Measurements from ENCODE around the gene ATP8B4. TPM values are rescaled to one million over a fixed set of nuclear protein-coding genes. Genes with fewer than 3 reads are reported as not detected.

The ATP8B4 gene
- total and polyA plus RNA-seq, 7 donors = 1.2 to 11.1 (median 4.9) TPM

DNA sequence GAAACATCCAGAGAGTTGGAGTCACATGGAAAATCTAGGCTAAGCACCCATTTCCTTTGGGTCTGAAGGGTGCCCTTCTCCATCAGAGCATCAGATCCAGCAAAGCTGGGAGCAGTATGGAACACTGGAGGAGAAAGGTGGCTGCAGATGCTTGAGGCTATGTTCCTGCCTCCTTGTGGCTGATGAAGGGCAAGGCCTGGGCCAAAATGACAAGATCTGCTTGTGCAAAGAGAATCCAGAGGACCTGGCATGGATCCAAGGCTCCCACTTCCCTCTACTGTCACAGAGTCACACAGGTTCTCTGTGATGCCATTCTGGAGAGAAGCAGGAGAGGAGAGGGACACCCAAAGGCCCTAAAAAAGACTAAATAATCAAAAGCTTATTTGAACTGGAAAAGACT lies 9.2 kb upstream of the ATP8B4 start:
- intact Hi-C loops (cut with DNase I) = no loop called here

DNA sequence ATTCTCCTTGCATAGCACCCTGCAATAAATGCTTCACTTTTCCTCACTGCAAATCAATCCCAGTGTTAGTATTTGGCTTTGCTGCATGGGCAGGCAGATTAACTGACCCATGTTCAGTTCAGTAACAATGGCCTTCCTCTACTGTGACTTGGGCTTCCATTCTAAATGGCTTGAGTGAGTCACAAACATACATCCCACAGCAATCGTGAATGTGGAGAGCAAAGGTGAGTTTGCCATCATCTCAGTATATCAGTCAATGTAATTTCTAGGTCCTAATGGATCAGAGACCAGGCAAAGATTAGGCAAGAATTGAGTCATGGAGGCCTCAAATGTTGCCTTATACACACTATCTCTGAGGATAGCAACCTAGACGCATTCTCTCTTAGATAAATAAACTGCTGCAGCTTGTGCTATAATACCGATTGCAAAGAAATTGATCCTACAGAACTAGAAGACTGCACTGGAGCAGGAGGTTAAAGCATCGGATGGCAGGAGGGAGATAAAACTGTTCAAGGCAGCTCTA lies 8.3 kb upstream of the ATP8B4 start:
- Histone ChIP-seq H3K4me3 (no peak overlapping the region), H3K4me1 (no peaks in the 10 kb centered on the region), H3K9me3 (peaks cover 0 to 7% (median 0%) of the 10 kb centered on the region in 4 donors), H3K27ac (no peak overlapping the region), H3K27me3 (no peaks in the 10 kb centered on the region), H3K36me3 (no peaks in the 10 kb centered on the region)
- intact Hi-C loops (cut with DNase I) = no loop called here
- WGBS, 2 donors = 93 to 94% methylated on average over 4 of the region's 4 CpGs
- TF ChIP-seq EP300 (IDR thresholded peaks at IDR 0.05) = no peak
- TF ChIP-seq POLR2A (IDR thresholded peaks at IDR 0.05) = no peak
- TF ChIP-seq, protein P1, sequence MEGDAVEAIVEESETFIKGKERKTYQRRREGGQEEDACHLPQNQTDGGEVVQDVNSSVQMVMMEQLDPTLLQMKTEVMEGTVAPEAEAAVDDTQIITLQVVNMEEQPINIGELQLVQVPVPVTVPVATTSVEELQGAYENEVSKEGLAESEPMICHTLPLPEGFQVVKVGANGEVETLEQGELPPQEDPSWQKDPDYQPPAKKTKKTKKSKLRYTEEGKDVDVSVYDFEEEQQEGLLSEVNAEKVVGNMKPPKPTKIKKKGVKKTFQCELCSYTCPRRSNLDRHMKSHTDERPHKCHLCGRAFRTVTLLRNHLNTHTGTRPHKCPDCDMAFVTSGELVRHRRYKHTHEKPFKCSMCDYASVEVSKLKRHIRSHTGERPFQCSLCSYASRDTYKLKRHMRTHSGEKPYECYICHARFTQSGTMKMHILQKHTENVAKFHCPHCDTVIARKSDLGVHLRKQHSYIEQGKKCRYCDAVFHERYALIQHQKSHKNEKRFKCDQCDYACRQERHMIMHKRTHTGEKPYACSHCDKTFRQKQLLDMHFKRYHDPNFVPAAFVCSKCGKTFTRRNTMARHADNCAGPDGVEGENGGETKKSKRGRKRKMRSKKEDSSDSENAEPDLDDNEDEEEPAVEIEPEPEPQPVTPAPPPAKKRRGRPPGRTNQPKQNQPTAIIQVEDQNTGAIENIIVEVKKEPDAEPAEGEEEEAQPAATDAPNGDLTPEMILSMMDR (IDR thresholded peaks at IDR 0.05) = no peak
- TF ChIP-seq POLR2AphosphoS5 (IDR thresholded peaks at IDR 0.05) = no peak
- no peak for DNase-seq

More for the DNA sequence above, 9.2 kb upstream of the ATP8B4 start:
- no peaks in the 10 kb centered on the region for H3K27me3 ChIP-seq
- H3K9me3 ChIP-seq = peaks cover 0 to 6% (median 0%) of the 10 kb centered on the region in 4 donors
- peak; percentile 85 for DNase-seq
- H3K4me3 ChIP-seq = no peak overlapping the region
- H3K4me1 ChIP-seq = no peaks in the 10 kb centered on the region
- H3K36me3 ChIP-seq = no peaks in the 10 kb centered on the region
- no peak overlapping the region for H3K27ac ChIP-seq
- TF ChIP-seq EP300 (IDR thresholded peaks at IDR 0.05) (no peak), POLR2AphosphoS5 (IDR thresholded peaks at IDR 0.05) (no peak), POLR2A (IDR thresholded peaks at IDR 0.05) (no peak)
- TF ChIP-seq, protein P1 (IDR thresholded peaks at IDR 0.05) = no peak

DNA sequence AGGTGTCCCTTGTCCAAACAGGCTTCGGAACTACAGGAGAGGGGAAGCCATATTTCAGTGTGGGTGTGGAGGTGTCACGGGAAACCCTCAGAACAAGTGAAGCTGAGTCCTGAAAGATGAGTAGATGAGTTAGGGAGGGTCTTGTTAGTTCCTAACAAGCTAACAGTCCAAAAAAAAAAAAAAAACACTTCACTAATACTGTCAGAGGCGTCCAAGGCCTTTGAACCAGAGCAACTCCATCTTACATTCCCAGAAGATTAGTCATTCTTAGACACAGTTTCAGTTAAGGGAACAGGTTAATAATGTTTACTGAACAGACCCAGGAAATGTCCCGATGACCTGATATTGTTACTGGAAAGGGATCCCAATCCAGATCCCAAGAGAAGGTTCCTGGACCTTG lies 7.0 kb upstream of the ATP8B4 start:
- 76 to 89% methylated on average over 4 of the region's 4 CpGs for WGBS, 2 donors
- TF ChIP-seq POLR2AphosphoS5 (IDR thresholded peaks at IDR 0.05) = no peak
- no peak for TF ChIP-seq EP300 (IDR thresholded peaks at IDR 0.05)
- TF ChIP-seq POLR2A (IDR thresholded peaks at IDR 0.05) = no peak
- TF ChIP-seq, protein P1 (IDR thresholded peaks at IDR 0.05) = no peak
- intact Hi-C loops (cut with DNase I) = no loop called here

DNA sequence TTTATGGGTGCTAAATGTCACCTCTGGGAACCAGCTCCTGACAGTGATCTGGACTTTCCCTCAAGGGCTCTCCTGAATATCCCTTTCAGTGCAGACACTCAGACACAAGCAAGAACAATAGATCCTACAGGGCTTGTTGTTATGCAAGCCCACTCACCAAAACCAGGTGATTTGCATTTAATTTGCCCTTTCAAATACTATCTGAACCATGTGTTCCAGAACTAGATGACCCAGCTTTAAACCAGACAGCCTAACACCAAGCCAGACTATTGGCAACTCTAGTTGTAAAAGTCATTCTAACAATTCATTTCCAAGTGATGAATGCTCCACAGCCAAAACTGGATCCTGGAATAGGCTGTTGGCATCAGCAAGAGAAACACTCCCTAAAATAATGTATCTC lies 5.6 kb upstream of the ATP8B4 start:
- H3K27ac ChIP-seq = no peak overlapping the region
- no peaks in the 10 kb centered on the region for H3K27me3 ChIP-seq
- no peak overlapping the region for H3K4me3 ChIP-seq
- H3K4me1 ChIP-seq = no peaks in the 10 kb centered on the region
- H3K36me3 ChIP-seq = no peaks in the 10 kb centered on the region
- no peak for DNase-seq
- intact Hi-C loops (cut with DNase I) = no loop called here
- peaks cover 0 to 7% (median 0%) of the 10 kb centered on the region in 4 donors for H3K9me3 ChIP-seq
- TF ChIP-seq POLR2A (IDR thresholded peaks at IDR 0.05) (no peak), POLR2AphosphoS5 (IDR thresholded peaks at IDR 0.05) (no peak), EP300 (IDR thresholded peaks at IDR 0.05) (no peak)
- TF ChIP-seq, protein P1 (IDR thresholded peaks at IDR 0.05) = no peak

More for the DNA sequence above, 7.0 kb upstream of the ATP8B4 start:
- no peaks in the 10 kb centered on the region for H3K27me3 ChIP-seq
- no peaks in the 10 kb centered on the region for H3K36me3 ChIP-seq
- H3K4me1 ChIP-seq = no peaks in the 10 kb centered on the region
- peaks cover 0 to 7% (median 0%) of the 10 kb centered on the region in 4 donors for H3K9me3 ChIP-seq
- H3K4me3 ChIP-seq = no peak overlapping the region
- H3K27ac ChIP-seq = no peak overlapping the region
- DNase-seq = no peak

All from sigmoid colon (tissue), 7 donors.